Breast epithelium (tissue), 4 donors: ENCODE measurements around the gene DDX6. TPM values are rescaled to one million over a fixed set of nuclear protein-coding genes. Genes with fewer than 3 reads are reported as not detected.
A peak's percentile ranks its signal among the peaks of the same experiment; 100 is the strongest.
"Not testable (repeated sequence)": the region's sequence is repeated elsewhere in the genome, so short reads cannot be mapped to it uniquely, and the experiment has no call there.

Experiments used
- DNase-seq, 2 donors: peaks; one replicate each; pipeline ENCODE4 v3.0.0-alpha.2; 2019; ENCODE audit warnings: low spot score in 2 of 2
- H3K27ac ChIP-seq, 2 donors: fragments of 200-600 bp; sonication (generic) in 1 of 2; one replicate each; pipeline ENCODE4 v1.5.1; 2016 to 2019; ENCODE audit warnings: mild to moderate bottlenecking in 1 of 2
- H3K27me3 ChIP-seq, 2 donors: fragments of 200-600 bp; sonication (generic) in 1 of 2; one replicate each; pipeline versions ENCODE4 v1.5.1 to v1.6.0; 2017 to 2019; ENCODE audit warnings: control low read depth in 1 of 2, mild to moderate bottlenecking in 1 of 2
- H3K36me3 ChIP-seq: fragments of 200-600 bp; one replicate; pipeline ENCODE4 v1.5.1; 2019
- H3K4me1 ChIP-seq, 2 donors: fragments of 200-600 bp; sonication (generic); one replicate each; pipeline ENCODE4 v1.5.1; 2016 to 2019; ENCODE audit warnings: control low read depth in 1 of 2
- H3K4me3 ChIP-seq, 3 donors: fragments of 200-600 bp; sonication (generic); 1 replicate in 2 of 3; 2 replicates in 1 of 3; pipeline ENCODE4 v1.5.1; 2016 to 2019; ENCODE audit warnings: mild to moderate bottlenecking in 3 of 3, moderate library complexity in 2 of 3
- H3K9me3 ChIP-seq, 2 donors: fragments of 200-600 bp; sonication (generic) in 1 of 2; one replicate each; pipeline ENCODE4 v1.5.1; 2016 to 2019; ENCODE audit warnings: control low read depth in 1 of 2
- POLR2A ChIP-seq: fragments of 450-650 bp; IDR thresholded peaks from one replicate; pipeline ENCODE4 v1.6.1; 2016; ENCODE audit warnings: antibody characterized with exemption, mild to moderate bottlenecking, moderate library complexity
- POLR2AphosphoS5 ChIP-seq, 3 donors: sonication (generic); formaldehyde crosslinking; IDR thresholded peaks; one replicate each; pipeline ENCODE4 v1.6.1; 2017; ENCODE audit warnings: antibody characterized with exemption in 3 of 3
- intact Hi-C: fragments of 100-400 bp; cut with DNase I; formaldehyde crosslinking; loops from one replicate; pipeline ENCODE4 v1.15.1; 2023; ENCODE audit warnings: low total_unique reads
- total RNA-seq, 3 donors: library from RNA; depleted of rRNA; stranded (reverse); fragments of >200 nt; gene quantifications; one replicate each; pipeline ENCODE4 v1.1.0, GENCODE V29; 2016
- TF ChIP-seq, protein P1 (sequence below), 3 donors: fragments of 450-650 bp; IDR thresholded peaks; one replicate each; pipeline ENCODE4 v1.5.1; 2016 to 2017; ENCODE audit warnings: antibody characterized with exemption in 3 of 3, mild to moderate bottlenecking in 3 of 3, moderate library complexity in 3 of 3

DDX6 gene
- total RNA-seq, 3 donors from 2014 or later = 82.6 to 136 (median 125) TPM

DNA sequence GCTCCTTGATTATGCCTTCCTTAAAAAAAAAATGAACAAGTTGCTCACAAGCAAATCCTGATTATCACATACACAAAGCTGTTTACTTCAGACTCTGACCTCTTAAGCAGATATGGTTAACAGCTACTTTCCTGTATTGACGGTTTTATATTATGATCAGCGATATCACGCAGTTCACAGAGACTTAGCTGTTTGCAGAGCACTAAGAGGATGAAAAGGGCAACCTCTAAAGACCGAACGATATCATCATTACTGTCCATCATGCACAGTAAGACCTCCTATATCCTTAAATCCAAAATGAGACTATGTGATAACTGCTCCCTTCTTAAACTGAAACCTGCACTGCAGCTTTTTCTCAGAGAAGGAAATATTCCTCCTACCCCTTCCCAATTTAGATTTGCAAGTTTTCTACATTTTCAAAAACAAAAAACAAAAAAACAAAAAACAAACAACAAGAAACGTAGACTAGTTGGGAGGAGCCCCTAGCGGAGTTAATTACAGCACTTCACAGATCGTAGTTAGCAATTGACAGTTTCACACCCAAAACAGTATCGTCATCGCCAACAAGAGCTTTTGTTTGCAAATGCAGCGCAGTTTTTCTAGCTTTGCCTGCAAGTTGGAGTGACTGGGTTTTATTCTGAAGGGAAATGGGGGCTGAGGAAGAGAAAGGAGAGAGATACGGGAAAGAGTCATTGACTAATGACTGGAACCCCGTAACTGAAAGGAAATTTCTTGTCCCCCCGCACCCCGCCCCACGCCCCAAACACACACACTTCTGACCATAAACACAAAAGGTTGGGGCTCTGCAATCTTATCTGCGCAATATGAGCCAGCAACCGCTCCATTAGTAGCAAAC is 1.2 kb downstream of the DDX6 start:
- peak overlapping the region; percentile 100 for H3K27ac ChIP-seq
- TF ChIP-seq POLR2A = no peak
- peak in 1 of 3 donors; percentile 30 for TF ChIP-seq POLR2AphosphoS5 (IDR thresholded peaks at IDR 0.05)
- intact Hi-C loops = no loop called here
- H3K4me3 ChIP-seq = peak overlapping the region; percentile 86 to 97 (median 87)
- no peaks in the 10 kb centered on the region for H3K36me3 ChIP-seq
- DNase-seq = no peak
- no peaks in the 10 kb centered on the region for H3K9me3 ChIP-seq
- H3K4me1 ChIP-seq = peaks cover 2 to 12% of the 10 kb centered on the region in 2 donors
- H3K27me3 ChIP-seq = no peaks in the 10 kb centered on the region

GRCh38 chr11:118786657-118787056 is 4.3 kb downstream of the DDX6 start:
- Histone ChIP-seq H3K36me3 (no peaks in the 10 kb centered on the region), H3K27ac (no peak overlapping the region), H3K9me3 (no peaks in the 10 kb centered on the region), H3K27me3 (no peaks in the 10 kb centered on the region), H3K4me1 (peaks cover 2 to 12% of the 10 kb centered on the region in 2 donors), H3K4me3 (no peak overlapping the region)
- no peak for DNase-seq
- TF ChIP-seq POLR2A = no peak
- TF ChIP-seq, protein P1, sequence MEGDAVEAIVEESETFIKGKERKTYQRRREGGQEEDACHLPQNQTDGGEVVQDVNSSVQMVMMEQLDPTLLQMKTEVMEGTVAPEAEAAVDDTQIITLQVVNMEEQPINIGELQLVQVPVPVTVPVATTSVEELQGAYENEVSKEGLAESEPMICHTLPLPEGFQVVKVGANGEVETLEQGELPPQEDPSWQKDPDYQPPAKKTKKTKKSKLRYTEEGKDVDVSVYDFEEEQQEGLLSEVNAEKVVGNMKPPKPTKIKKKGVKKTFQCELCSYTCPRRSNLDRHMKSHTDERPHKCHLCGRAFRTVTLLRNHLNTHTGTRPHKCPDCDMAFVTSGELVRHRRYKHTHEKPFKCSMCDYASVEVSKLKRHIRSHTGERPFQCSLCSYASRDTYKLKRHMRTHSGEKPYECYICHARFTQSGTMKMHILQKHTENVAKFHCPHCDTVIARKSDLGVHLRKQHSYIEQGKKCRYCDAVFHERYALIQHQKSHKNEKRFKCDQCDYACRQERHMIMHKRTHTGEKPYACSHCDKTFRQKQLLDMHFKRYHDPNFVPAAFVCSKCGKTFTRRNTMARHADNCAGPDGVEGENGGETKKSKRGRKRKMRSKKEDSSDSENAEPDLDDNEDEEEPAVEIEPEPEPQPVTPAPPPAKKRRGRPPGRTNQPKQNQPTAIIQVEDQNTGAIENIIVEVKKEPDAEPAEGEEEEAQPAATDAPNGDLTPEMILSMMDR (IDR thresholded peaks at IDR 0.05) = no peak
- no peak for TF ChIP-seq POLR2AphosphoS5 (IDR thresholded peaks at IDR 0.05)
- intact Hi-C loops = no loop called here

- intact Hi-C loops = no loop called here
- no peak for DNase-seq
- Histone ChIP-seq H3K9me3 (no peaks in the 10 kb centered on the region), H3K27me3 (no peaks in the 10 kb centered on the region), H3K4me3 (peak overlapping the region in 1 of 3 donors; percentile 48), H3K27ac (peak overlapping the region in 1 of 2 donors; percentile 4), H3K36me3 (no peaks in the 10 kb centered on the region), H3K4me1 (peaks cover 2 to 12% of the 10 kb centered on the region in 2 donors)
- TF ChIP-seq POLR2AphosphoS5 (IDR thresholded peaks at IDR 0.05) (no peak), POLR2A (no peak)
- TF ChIP-seq, protein P1 (IDR thresholded peaks at IDR 0.05) = no peak
Observed at GRCh38 chr11:118785362-118785761, 5.6 kb downstream of the DDX6 start.

- H3K27me3 ChIP-seq = no peaks in the 10 kb centered on the region
- intact Hi-C loops = no loop called here
- H3K4me1 ChIP-seq = peaks cover 0 to 12% of the 10 kb centered on the region in 2 donors
- H3K9me3 ChIP-seq = no peaks in the 10 kb centered on the region
- TF ChIP-seq POLR2A = no peak
- no peak for DNase-seq
- H3K36me3 ChIP-seq = no peaks in the 10 kb centered on the region
- no peak overlapping the region for H3K27ac ChIP-seq
- no peak overlapping the region for H3K4me3 ChIP-seq
Observed at GRCh38 chr11:118783724-118784495, 7.1 kb downstream of the DDX6 start.

- intact Hi-C loops, H3K4me3 ChIP-seq, DNase-seq, H3K36me3 ChIP-seq, H3K9me3 ChIP-seq, H3K27ac ChIP-seq, H3K27me3 ChIP-seq: not testable (repeated sequence)
- peaks cover 0 to 17% of the 10 kb centered on the region in 2 donors for H3K4me1 ChIP-seq
Observed at GRCh38 chr11:118783324-118783723, 7.6 kb downstream of the DDX6 start.

- H3K9me3 ChIP-seq = no peaks in the 10 kb centered on the region
- DNase-seq = no peak
- no peak overlapping the region for H3K27ac ChIP-seq
- TF ChIP-seq POLR2A (no peak), POLR2AphosphoS5 (IDR thresholded peaks at IDR 0.05) (no peak)
- no peak overlapping the region for H3K4me3 ChIP-seq
- H3K36me3 ChIP-seq = no peaks in the 10 kb centered on the region
- H3K27me3 ChIP-seq = no peaks in the 10 kb centered on the region
- intact Hi-C loops = no loop called here
- H3K4me1 ChIP-seq = peaks cover 0 to 8% of the 10 kb centered on the region in 2 donors
Observed at GRCh38 chr11:118778898-118779297, 12.1 kb downstream of the DDX6 start.

- TF ChIP-seq, protein P1 (IDR thresholded peaks at IDR 0.05) = no peak
- no peak for TF ChIP-seq POLR2A
- intact Hi-C loops = no loop called here
- H3K4me1 ChIP-seq = peaks cover 0 to 8% of the 10 kb centered on the region in 2 donors
- no peak overlapping the region for H3K4me3 ChIP-seq
- H3K36me3 ChIP-seq = no peaks in the 10 kb centered on the region
- no peak overlapping the region for H3K27ac ChIP-seq
- DNase-seq = no peak
- H3K27me3 ChIP-seq = no peaks in the 10 kb centered on the region
- H3K9me3 ChIP-seq = no peaks in the 10 kb centered on the region
Observed at GRCh38 chr11:118774032-118774431, 16.9 kb downstream of the DDX6 start.
